Endothelial cell of umbilical vein (primary cell): ENCODE data around the gene RBSN.

Source experiments
- CTCF ChIP-seq, 2 donors: IDR thresholded peaks; 1 replicate in 1 of 2; 2 replicates in 1 of 2; pipeline ENCODE4 v1.5.1; 2011; ENCODE audit warnings: low read length in 2 of 2, mild to moderate bottlenecking in 2 of 2, moderate library complexity in 2 of 2, control low read depth in 1 of 2, inconsistent platforms in 1 of 2, low read depth in 1 of 2; ENCODE audit not compliant: insufficient read depth in 1 of 2; ENCODE audit errors: extremely low read depth in 1 of 2
- EZH2 ChIP-seq: IDR thresholded peaks from 2 replicates; pipeline ENCODE4 v1.6.1; 2012; ENCODE audit warnings: borderline replicate concordance, low read depth, mild to moderate bottlenecking, moderate library complexity, low read length, inconsistent platforms; ENCODE audit not compliant: severe bottlenecking
- GATA2 ChIP-seq: IDR thresholded peaks from 2 replicates; pipeline ENCODE4 v1.7.0; 2011; ENCODE audit warnings: low read depth, mild to moderate bottlenecking, moderate library complexity, mixed read lengths, low read length; ENCODE audit not compliant: insufficient read length, insufficient read depth
- POLR2AphosphoS5 ChIP-seq: IDR thresholded peaks from 2 replicates; pipeline ENCODE4 v1.6.1; 2012; ENCODE audit warnings: low read depth, mild to moderate bottlenecking, control low read depth, low read length, moderate library complexity; ENCODE audit not compliant: insufficient read depth

DNA sequence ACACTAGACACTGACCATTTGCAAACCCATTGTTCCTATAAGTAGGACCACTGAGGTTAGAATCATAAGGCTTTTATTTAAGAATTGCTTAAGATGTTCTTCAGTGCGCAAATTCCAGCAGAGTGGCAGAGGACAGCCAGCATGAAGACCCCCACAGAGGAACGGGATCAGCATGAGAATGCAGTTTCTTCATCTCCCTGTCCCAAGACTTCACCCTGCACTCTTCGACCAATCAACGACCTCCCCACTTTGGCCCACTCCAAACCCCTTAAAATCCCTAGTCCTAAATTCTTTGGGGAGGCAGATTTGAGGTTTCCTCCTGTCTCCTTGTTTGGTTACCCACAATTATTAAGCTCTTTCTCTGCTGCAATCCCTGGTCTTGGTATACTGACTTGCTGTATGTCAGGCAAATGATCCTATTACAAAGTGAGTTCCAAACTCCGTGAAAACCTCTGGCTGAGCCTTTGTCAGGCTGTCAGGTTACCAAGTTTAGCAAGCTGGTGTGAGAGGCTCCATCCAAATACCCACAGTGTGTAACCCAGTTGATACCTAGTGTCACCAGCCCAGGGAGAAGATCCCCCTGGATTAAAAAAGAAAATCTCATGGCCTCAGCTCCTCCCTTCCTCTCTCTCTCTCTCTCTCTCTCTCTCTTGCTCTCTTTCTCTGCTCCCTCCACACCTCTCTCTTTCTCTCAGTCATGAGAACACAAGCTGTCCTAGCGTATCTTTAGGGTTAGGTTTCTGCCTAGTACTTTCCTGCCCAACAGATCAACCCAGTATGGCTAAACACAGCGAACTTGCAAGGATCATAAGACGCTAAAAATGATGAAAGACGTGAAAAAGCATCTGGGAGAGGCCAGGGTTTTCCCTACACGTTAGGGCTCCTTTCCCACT lies 15.8 kb upstream of the RBSN start:
- no peak for TF ChIP-seq GATA2
- no peak for TF ChIP-seq POLR2AphosphoS5
- no peak for TF ChIP-seq CTCF (IDR thresholded peaks at IDR 0.05; ENCODE audit: extremely low read depth in 1 of 2, insufficient read depth in 1 of 2, low read depth in 1 of 2, low read length in 2 of 2)
- TF ChIP-seq EZH2: no peak
